ENCODE results near the gene BCAS1.

Gene BCAS1

DNA sequence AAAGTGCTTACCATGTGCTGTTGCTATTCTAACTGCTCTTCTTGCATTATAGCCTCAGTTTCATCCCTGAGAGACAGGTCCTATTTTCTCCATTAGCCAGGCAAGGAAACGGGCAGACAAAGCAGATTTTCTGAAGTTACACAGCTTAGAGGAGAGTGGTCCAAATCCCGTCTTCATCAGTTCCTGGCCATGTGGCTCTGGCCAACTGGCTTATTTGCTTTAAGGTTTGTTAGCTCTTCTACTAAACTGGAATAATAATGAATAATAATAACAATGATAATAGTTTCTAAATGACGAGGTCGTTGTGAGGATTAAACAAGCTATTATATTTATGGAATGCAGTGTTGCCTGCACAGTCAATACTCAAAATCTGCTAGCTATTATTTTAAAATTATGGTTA is 35.8 kb upstream of the BCAS1 start:
- no peaks in the 10 kb centered on the region for H3K4me1 ChIP-seq (ENCODE audit: insufficient read depth, low read length, severe bottlenecking)
- no peaks in the 10 kb centered on the region for H3K9me2 ChIP-seq (ENCODE audit: low read depth, low read length)
- H3K4me3 ChIP-seq (ENCODE audit: low read depth, low read length, poor library complexity, severe bottlenecking), result no peak overlapping the region
- no peaks in the 10 kb centered on the region for H3K36me3 ChIP-seq (ENCODE audit: insufficient read depth, low read length)
- H3F3A ChIP-seq (ENCODE audit: insufficient read depth, low read length), result no peaks in the 10 kb centered on the region
- H3K79me2 ChIP-seq (ENCODE audit: insufficient read depth, low read length), result no peaks in the 10 kb centered on the region
- no peak overlapping the region for H2AFZ ChIP-seq (ENCODE audit: low read length)
- H3K4me2 ChIP-seq (ENCODE audit: low read length), result no peak overlapping the region
- no peak for TF ChIP-seq EZH2 (IDR thresholded peaks at IDR 0.05; ENCODE audit: borderline replicate concordance, low read length)
- no peak overlapping the region for H3K9ac ChIP-seq (ENCODE audit: low read length)
- H4K20me1 ChIP-seq (ENCODE audit: insufficient read depth, low read length), result no peaks in the 10 kb centered on the region
- no peaks in the 10 kb centered on the region for H3K9me3 ChIP-seq (ENCODE audit: low read length)
- no peak overlapping the region for H3K27ac ChIP-seq (ENCODE audit: low read depth, low read length, poor library complexity, severe bottlenecking)
- H3K27me3 ChIP-seq (ENCODE audit: insufficient read depth, low read length), result no peaks in the 10 kb centered on the region

DNA sequence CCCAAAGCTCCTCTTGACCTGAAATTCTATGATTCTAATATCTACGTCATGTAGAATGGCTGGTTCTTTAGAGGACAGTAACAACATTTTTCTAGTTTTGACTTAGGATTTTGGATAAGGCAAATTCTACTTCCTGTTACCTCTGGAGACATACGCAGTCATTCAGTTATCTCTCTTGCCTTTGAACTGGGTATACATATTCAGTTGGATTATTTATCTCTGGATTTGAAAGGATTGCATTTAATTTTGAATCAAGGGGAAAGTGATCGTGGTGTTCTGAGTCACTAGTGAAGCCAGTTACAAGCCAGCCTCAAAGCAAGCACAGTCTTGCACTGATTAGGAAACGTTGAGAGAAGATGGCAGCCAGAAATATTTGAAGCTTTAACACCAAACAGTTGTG is 35.3 kb upstream of the BCAS1 start:
- H4K20me1 ChIP-seq (ENCODE audit: insufficient read depth, low read length), result no peaks in the 10 kb centered on the region
- no peak overlapping the region for H3K4me2 ChIP-seq (ENCODE audit: low read length)
- no peaks in the 10 kb centered on the region for H3K27me3 ChIP-seq (ENCODE audit: insufficient read depth, low read length)
- H3K9me2 ChIP-seq (ENCODE audit: low read depth, low read length), result no peaks in the 10 kb centered on the region
- no peak overlapping the region for H3K4me3 ChIP-seq (ENCODE audit: low read depth, low read length, poor library complexity, severe bottlenecking)
- no peaks in the 10 kb centered on the region for H3K4me1 ChIP-seq (ENCODE audit: insufficient read depth, low read length, severe bottlenecking)
- TF ChIP-seq, protein P1, sequence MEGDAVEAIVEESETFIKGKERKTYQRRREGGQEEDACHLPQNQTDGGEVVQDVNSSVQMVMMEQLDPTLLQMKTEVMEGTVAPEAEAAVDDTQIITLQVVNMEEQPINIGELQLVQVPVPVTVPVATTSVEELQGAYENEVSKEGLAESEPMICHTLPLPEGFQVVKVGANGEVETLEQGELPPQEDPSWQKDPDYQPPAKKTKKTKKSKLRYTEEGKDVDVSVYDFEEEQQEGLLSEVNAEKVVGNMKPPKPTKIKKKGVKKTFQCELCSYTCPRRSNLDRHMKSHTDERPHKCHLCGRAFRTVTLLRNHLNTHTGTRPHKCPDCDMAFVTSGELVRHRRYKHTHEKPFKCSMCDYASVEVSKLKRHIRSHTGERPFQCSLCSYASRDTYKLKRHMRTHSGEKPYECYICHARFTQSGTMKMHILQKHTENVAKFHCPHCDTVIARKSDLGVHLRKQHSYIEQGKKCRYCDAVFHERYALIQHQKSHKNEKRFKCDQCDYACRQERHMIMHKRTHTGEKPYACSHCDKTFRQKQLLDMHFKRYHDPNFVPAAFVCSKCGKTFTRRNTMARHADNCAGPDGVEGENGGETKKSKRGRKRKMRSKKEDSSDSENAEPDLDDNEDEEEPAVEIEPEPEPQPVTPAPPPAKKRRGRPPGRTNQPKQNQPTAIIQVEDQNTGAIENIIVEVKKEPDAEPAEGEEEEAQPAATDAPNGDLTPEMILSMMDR (IDR thresholded peaks at IDR 0.05; ENCODE audit: low read length), result no peak
- no peak for TF ChIP-seq EZH2 (IDR thresholded peaks at IDR 0.05; ENCODE audit: borderline replicate concordance, low read length)
- no peak overlapping the region for H2AFZ ChIP-seq (ENCODE audit: low read length)
- no peak overlapping the region for H3K27ac ChIP-seq (ENCODE audit: low read depth, low read length, poor library complexity, severe bottlenecking)
- no peaks in the 10 kb centered on the region for H3K79me2 ChIP-seq (ENCODE audit: insufficient read depth, low read length)
- H3K9me3 ChIP-seq (ENCODE audit: low read length), result no peaks in the 10 kb centered on the region
- H3K9ac ChIP-seq (ENCODE audit: low read length), result no peak overlapping the region
- H3F3A ChIP-seq (ENCODE audit: insufficient read depth, low read length), result no peaks in the 10 kb centered on the region
- no peaks in the 10 kb centered on the region for H3K36me3 ChIP-seq (ENCODE audit: insufficient read depth, low read length)

DNA sequence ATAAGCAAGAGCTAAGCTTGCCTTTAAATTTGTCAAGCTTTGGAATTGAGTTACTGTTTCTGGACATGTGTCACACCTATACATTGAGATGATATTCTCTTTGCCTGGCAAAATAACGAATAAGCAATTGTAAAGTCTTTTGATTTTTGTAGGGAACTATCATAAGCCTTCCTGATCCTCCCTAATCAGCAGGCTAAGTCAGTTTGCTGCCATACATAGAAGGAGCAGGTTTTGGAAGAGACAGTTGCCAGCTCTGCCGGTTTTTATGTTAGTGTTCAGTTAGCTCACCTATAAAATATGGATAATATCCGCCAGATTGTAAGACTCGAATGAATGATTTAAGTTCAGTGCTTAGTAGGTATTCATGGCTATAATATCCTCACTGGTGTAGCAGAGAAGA is 34.4 kb upstream of the BCAS1 start:
- no peaks in the 10 kb centered on the region for H4K20me1 ChIP-seq (ENCODE audit: insufficient read depth, low read length)
- no peak overlapping the region for H2AFZ ChIP-seq (ENCODE audit: low read length)
- no peaks in the 10 kb centered on the region for H3K4me1 ChIP-seq (ENCODE audit: insufficient read depth, low read length, severe bottlenecking)
- H3K79me2 ChIP-seq (ENCODE audit: insufficient read depth, low read length), result no peaks in the 10 kb centered on the region
- no peaks in the 10 kb centered on the region for H3K9me2 ChIP-seq (ENCODE audit: low read depth, low read length)
- H3K36me3 ChIP-seq (ENCODE audit: insufficient read depth, low read length), result no peaks in the 10 kb centered on the region
- H3K9ac ChIP-seq (ENCODE audit: low read length), result no peak overlapping the region
- no peak overlapping the region for H3K4me3 ChIP-seq (ENCODE audit: low read depth, low read length, poor library complexity, severe bottlenecking)
- H3K27ac ChIP-seq (ENCODE audit: low read depth, low read length, poor library complexity, severe bottlenecking), result no peak overlapping the region
- no peaks in the 10 kb centered on the region for H3F3A ChIP-seq (ENCODE audit: insufficient read depth, low read length)
- no peak overlapping the region for H3K4me2 ChIP-seq (ENCODE audit: low read length)
- no peaks in the 10 kb centered on the region for H3K27me3 ChIP-seq (ENCODE audit: insufficient read depth, low read length)
- TF ChIP-seq, protein P1 (IDR thresholded peaks at IDR 0.05; ENCODE audit: low read length), result no peak
- no peak for TF ChIP-seq EZH2 (IDR thresholded peaks at IDR 0.05; ENCODE audit: borderline replicate concordance, low read length)
- H3K9me3 ChIP-seq (ENCODE audit: low read length), result no peaks in the 10 kb centered on the region

DNA sequence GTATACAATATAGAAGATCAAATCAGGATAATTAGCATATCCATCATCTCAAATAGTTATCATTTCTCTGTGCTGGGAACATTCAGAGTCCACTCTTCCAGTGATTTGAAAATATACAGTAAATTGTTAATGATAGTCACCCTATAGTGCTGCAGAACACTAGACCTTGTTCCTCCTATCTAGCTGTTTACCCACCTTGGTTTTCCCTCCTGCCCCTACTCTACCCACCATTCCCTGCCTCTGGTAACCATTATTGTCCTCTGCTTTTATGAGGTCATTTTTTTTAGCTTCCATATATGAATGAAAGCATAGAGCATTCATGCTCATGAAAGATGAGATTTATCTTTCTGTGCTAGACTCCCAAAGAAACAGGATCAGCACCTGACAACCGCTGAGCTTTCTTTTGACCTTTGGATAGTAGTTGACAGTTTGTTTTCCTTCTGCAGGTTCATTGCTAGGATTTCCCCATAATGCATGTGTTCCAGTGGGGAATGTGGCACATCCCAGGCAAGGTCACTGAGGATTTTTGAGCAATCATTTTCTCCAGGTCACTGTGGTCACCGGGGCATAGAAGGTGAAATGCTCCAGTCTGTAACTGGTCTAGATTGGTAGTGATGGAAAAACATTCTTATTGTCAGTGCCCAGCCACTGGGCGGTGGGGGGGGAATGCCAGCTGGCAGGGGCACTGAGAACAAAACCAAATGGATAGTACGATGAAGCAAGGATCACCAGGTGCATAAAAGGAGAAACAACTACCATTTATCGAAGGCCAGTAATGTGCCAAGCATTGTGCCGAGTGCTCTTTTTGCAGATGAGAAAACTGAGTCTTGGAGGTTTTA is 33.6 kb upstream of the BCAS1 start:
- TF ChIP-seq, protein P1 (IDR thresholded peaks at IDR 0.05; ENCODE audit: low read length), result no peak
- no peak for TF ChIP-seq EZH2 (IDR thresholded peaks at IDR 0.05; ENCODE audit: borderline replicate concordance, low read length)
- Histone ChIP-seq H3K4me1 (ENCODE audit: insufficient read depth, low read length, severe bottlenecking) (no peaks in the 10 kb centered on the region), H2AFZ (ENCODE audit: low read length) (no peak overlapping the region), H3K27me3 (ENCODE audit: insufficient read depth, low read length) (no peaks in the 10 kb centered on the region), H3K36me3 (ENCODE audit: insufficient read depth, low read length) (no peaks in the 10 kb centered on the region), H4K20me1 (ENCODE audit: insufficient read depth, low read length) (no peaks in the 10 kb centered on the region), H3K79me2 (ENCODE audit: insufficient read depth, low read length) (no peaks in the 10 kb centered on the region), H3K9ac (ENCODE audit: low read length) (no peak overlapping the region), H3K9me2 (ENCODE audit: low read depth, low read length) (no peaks in the 10 kb centered on the region), H3F3A (ENCODE audit: insufficient read depth, low read length) (no peaks in the 10 kb centered on the region), H3K27ac (ENCODE audit: low read depth, low read length, poor library complexity, severe bottlenecking) (no peak overlapping the region), H3K4me2 (ENCODE audit: low read length) (no peak overlapping the region), H3K4me3 (ENCODE audit: low read depth, low read length, poor library complexity, severe bottlenecking) (no peak overlapping the region), H3K9me3 (ENCODE audit: low read length) (no peaks in the 10 kb centered on the region)
